ENCODE results near the gene GLIPR2.

GRCh38 chr9:36112516-36112915, 24.0 kb upstream of the GLIPR2 start:
- TF ChIP-seq CTCF (IDR thresholded peaks at IDR 0.05) (no peak), POLR2A (IDR thresholded peaks at IDR 0.05) (no peak)

All from heart left ventricle (tissue), 13 donors.